Natural killer cell (primary cell): ENCODE results near the gene SELENOF. TPM values are rescaled to one million over a fixed set of nuclear protein-coding genes. Genes with fewer than 3 reads are reported as not detected.

ENCODE experiments used
- ATAC-seq, 3 donors: fragments of 150-1000 bp in 2 of 3; fragments of 200-7000 bp in 1 of 3; cut with Tn5 transposase; 1 replicate in 1 of 3; 2 replicates in 2 of 3; pipeline ENCODE4 v1.10.0; 2021; ENCODE audit warnings: mild to moderate bottlenecking in 2 of 3, moderate library complexity in 2 of 3
- DNase-seq, 2 donors: peaks; one replicate each; pipeline versions ENCODE4 v3.0.0 to v3.0.0-alpha.2; 2013 to 2021; ENCODE audit warnings: mixed read lengths in 1 of 2
- H3K27ac ChIP-seq: one replicate; pipeline ENCODE4 v1.5.1; 2013; ENCODE audit warnings: mild to moderate bottlenecking, low read length
- H3K27me3 ChIP-seq: one replicate; pipeline ENCODE4 v1.6.1; 2013; ENCODE audit warnings: low read length; ENCODE audit not compliant: control insufficient read depth, insufficient read depth
- H3K36me3 ChIP-seq: one replicate; pipeline ENCODE4 v1.6.1; 2013; ENCODE audit warnings: low read length; ENCODE audit not compliant: control insufficient read depth, insufficient read depth
- H3K4me1 ChIP-seq: one replicate; pipeline ENCODE4 v1.6.1; 2013; ENCODE audit warnings: low read length; ENCODE audit not compliant: control insufficient read depth, insufficient read depth
- H3K4me3 ChIP-seq: one replicate; pipeline ENCODE4 v1.5.1; 2013; ENCODE audit warnings: low read length
- H3K9me3 ChIP-seq: one replicate; pipeline ENCODE4 v1.6.1; 2013; ENCODE audit warnings: low read length; ENCODE audit not compliant: control insufficient read depth, insufficient read depth
- H3K27ac Mint-ChIP-seq, 2 donors: one replicate each; pipeline ENCODE4 v1.8.0; 2022; ENCODE audit warnings: mild to moderate bottlenecking in 2 of 2, mixed read lengths in 2 of 2, moderate library complexity in 1 of 2
- H3K27me3 Mint-ChIP-seq, 2 donors: one replicate each; pipeline ENCODE4 v1.8.0; 2022; ENCODE audit warnings: low read depth in 2 of 2, mixed read lengths in 2 of 2
- H3K36me3 Mint-ChIP-seq: one replicate; pipeline ENCODE4 v1.8.0; 2022; ENCODE audit warnings: mixed read lengths
- H3K4me1 Mint-ChIP-seq, 2 donors: one replicate each; pipeline ENCODE4 v1.8.0; 2022; ENCODE audit warnings: mixed read lengths in 2 of 2
- H3K4me3 Mint-ChIP-seq: one replicate; pipeline ENCODE4 v1.8.0; 2022; ENCODE audit warnings: mild to moderate bottlenecking, moderate library complexity, mixed read lengths
- H3K9me3 Mint-ChIP-seq, 2 donors: one replicate each; pipeline ENCODE4 v1.8.0; 2022; ENCODE audit warnings: mixed read lengths in 2 of 2
- CTCF ChIP-seq: fragments of 200-600 bp; IDR thresholded peaks from one replicate; pipeline ENCODE4 v1.8.0; 2022; ENCODE audit warnings: antibody characterized with exemption
- WGBS: methylation state at CpG from one replicate; pipeline ENCODE4 v1.1.7; 2013; ENCODE audit warnings: missing lambda C conversion rate; ENCODE audit not compliant: insufficient coverage; 5-methylcytosine and 5-hydroxymethylcytosine counted together
- intact Hi-C: fragments of 100-400 bp; cut with micrococcal nuclease; formaldehyde crosslinking; loops from one replicate; pipeline ENCODE4 v1.14.2; 2022
- total RNA-seq, 4 donors: library from RNA; stranded (reverse); fragments of 120-200 nt in 1 of 4; gene quantifications; one replicate each; pipeline versions ENCODE4 v1.2.3 to v1.2.4, GENCODE V29; 2013 to 2022

SELENOF gene
- total RNA-seq, 3 donors from 2014 or later (not counting 1 experiment from before 2014, with no cell fraction given) = 124 to 163 (median 137) TPM

GRCh38 chr1:86862920-86863319 lies 51.0 kb downstream of the SELENOF start:
- Mint-ChIP-seq H3K4me3 (no peak overlapping the region), H3K27me3 (no peaks in the 10 kb centered on the region), H3K27ac (no peak overlapping the region), H3K9me3 (no peaks in the 10 kb centered on the region), H3K4me1 (peaks cover 9 to 20% of the 10 kb centered on the region in 2 donors), H3K36me3 (no peaks in the 10 kb centered on the region)
- peaks cover 9% of the 10 kb centered on the region for H3K36me3 ChIP-seq
- no peaks in the 10 kb centered on the region for H3K9me3 ChIP-seq
- intact Hi-C loops = no loop called here
- H3K27me3 ChIP-seq = no peaks in the 10 kb centered on the region
- no peaks in the 10 kb centered on the region for H3K4me1 ChIP-seq
- no peak overlapping the region for H3K4me3 ChIP-seq
- WGBS = no CpG with 5 or more reads among the region's 2 CpGs
- DNase-seq (no peak), ATAC-seq (no peak)
- H3K27ac ChIP-seq = no peak overlapping the region
- no peak for TF ChIP-seq CTCF

GRCh38 chr1:86861424-86861823 lies 52.5 kb downstream of the SELENOF start:
- H3K27me3 Mint-ChIP-seq = no peaks in the 10 kb centered on the region
- Histone ChIP-seq H3K36me3 (peaks cover 9% of the 10 kb centered on the region), H3K4me3 (no peak overlapping the region), H3K27me3 (no peaks in the 10 kb centered on the region), H3K9me3 (no peaks in the 10 kb centered on the region), H3K4me1 (no peaks in the 10 kb centered on the region), H3K27ac (no peak overlapping the region)
- WGBS = 100% methylated on average over 1 of the region's 1 CpG
- peaks cover 9 to 16% of the 10 kb centered on the region in 2 donors for H3K4me1 Mint-ChIP-seq
- H3K4me3 Mint-ChIP-seq = no peak overlapping the region
- intact Hi-C loops = no loop called here
- ATAC-seq (no peak), DNase-seq (no peak)
- no peaks in the 10 kb centered on the region for H3K9me3 Mint-ChIP-seq
- H3K27ac Mint-ChIP-seq = peak overlapping the region; percentile 21 to 51
- no peak for TF ChIP-seq CTCF
- H3K36me3 Mint-ChIP-seq = no peaks in the 10 kb centered on the region

GRCh38 chr1:86860424-86860823 lies 53.5 kb downstream of the SELENOF start:
- WGBS = no CpG with 5 or more reads among the region's 1 CpG
- Mint-ChIP-seq H3K27ac (no peak overlapping the region), H3K27me3 (no peaks in the 10 kb centered on the region), H3K9me3 (no peaks in the 10 kb centered on the region), H3K36me3 (no peaks in the 10 kb centered on the region), H3K4me3 (no peak overlapping the region), H3K4me1 (peaks cover 5 to 6% of the 10 kb centered on the region in 2 donors)
- Histone ChIP-seq H3K27me3 (no peaks in the 10 kb centered on the region), H3K27ac (no peak overlapping the region), H3K9me3 (no peaks in the 10 kb centered on the region), H3K4me1 (no peaks in the 10 kb centered on the region), H3K36me3 (peaks cover 8% of the 10 kb centered on the region), H3K4me3 (no peak overlapping the region)
- no peak for ATAC-seq
- no peak for DNase-seq
- no peak for TF ChIP-seq CTCF
- intact Hi-C loops = no loop called here

GRCh38 chr1:86860020-86860419 lies 53.9 kb downstream of the SELENOF start:
- DNase-seq = no peak
- peaks cover 8% of the 10 kb centered on the region for H3K36me3 ChIP-seq
- Mint-ChIP-seq H3K36me3 (no peaks in the 10 kb centered on the region), H3K4me3 (no peak overlapping the region), H3K27ac (no peak overlapping the region), H3K4me1 (peaks cover 1 to 2% of the 10 kb centered on the region in 2 donors), H3K27me3 (no peaks in the 10 kb centered on the region), H3K9me3 (no peaks in the 10 kb centered on the region)
- H3K27ac ChIP-seq = no peak overlapping the region
- 100% methylated on average over 1 of the region's 2 CpGs for WGBS
- intact Hi-C loops = no loop called here
- H3K4me1 ChIP-seq = no peaks in the 10 kb centered on the region
- no peaks in the 10 kb centered on the region for H3K27me3 ChIP-seq
- no peak for TF ChIP-seq CTCF
- no peaks in the 10 kb centered on the region for H3K9me3 ChIP-seq
- ATAC-seq = no peak
- H3K4me3 ChIP-seq = no peak overlapping the region
